GM19238 (cell line): Measurements from ENCODE around the gene GCNA.
"Not testable (repeated sequence)": the region's sequence is repeated elsewhere in the genome, so short reads cannot be mapped to it uniquely, and the experiment has no call there.

Experiments
- DNase-seq: peaks from one replicate; pipeline ENCODE4 v3.0.0; 2011; ENCODE audit warnings: low spot score; ENCODE audit not compliant: insufficient read length

Gene GCNA

DNA sequence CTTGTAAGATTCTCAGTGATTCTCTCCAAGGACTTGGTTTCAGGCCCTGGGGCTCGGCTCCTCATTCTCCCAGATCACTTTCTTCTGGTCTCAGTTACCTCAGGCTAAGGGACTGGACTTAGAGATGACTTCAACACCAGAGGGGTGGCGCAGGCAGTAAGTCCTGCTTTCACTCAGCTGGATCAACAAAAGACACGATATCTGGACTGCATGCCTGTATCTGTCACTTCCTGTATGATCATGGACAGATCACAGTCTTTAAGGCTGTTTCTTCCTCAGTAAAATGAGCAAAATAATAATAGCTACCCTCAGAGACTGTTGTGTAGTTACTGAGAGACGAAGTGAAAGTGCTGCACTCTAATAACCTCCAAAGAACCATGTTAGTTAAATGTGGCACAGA lies 59.6 kb downstream of the GCNA start:
- DNase-seq = no peak

DNA sequence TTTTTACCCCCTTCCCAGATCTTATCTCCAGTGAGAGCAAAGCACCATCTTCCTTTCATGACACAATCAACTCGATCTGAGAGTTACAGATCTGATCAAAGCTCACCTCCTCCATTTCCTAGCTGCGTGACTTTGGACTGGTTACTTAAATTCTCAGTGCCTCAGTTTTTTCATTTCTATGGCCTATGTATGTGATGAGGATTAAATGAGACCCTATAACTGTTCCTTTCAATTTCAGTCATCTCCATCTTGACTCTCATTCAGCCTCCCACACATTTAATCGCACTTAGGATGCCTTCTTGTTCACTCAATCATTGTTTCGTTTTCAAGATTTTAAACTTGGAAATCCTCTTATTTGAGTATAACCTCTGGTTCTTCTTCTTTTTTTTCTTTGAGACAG lies 60.2 kb downstream of the GCNA start:
- DNase-seq = no peak

GRCh38 chrX:71640002-71640401 lies 61.8 kb downstream of the GCNA start:
- no peak for DNase-seq

- not testable (repeated sequence) for DNase-seq
Observed at GRCh38 chrX:71644406-71644805, 66.2 kb downstream of the GCNA start.

- DNase-seq = no peak
Observed at GRCh38 chrX:71650333-71650969, 72.2 kb downstream of the GCNA start.

DNA sequence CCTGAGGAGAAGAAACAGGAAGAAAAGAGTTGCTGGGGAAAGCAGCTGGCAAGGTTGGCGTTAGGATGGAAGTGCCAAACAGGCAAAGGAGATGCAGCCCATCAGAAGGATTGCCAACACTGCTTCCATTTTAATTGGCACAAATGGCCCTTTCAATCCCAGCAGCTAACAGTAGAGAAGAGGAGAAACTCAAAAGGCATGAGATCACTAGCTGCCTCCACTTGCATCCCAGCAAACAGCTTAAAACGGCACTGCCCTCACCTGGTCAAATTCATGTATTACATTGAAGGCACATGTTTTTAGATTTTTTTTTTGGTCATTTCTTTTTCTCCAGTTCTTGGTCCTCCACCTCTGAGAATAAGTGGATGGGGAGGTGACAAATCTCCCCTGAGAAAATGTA lies 74.2 kb downstream of the GCNA start:
- DNase-seq = no peak

- no peak for DNase-seq
Observed at GRCh38 chrX:71653344-71653743, 75.1 kb downstream of the GCNA start.

- no peak for DNase-seq
Observed at GRCh38 chrX:71657267-71657666, 79.0 kb downstream of the GCNA start.

- no peak for DNase-seq
Observed at GRCh38 chrX:71659342-71659741, 81.1 kb downstream of the GCNA start.

- DNase-seq = no peak
Observed at GRCh38 chrX:71659959-71660358, 81.7 kb downstream of the GCNA start.

GRCh38 chrX:71660562-71661416 lies 82.6 kb downstream of the GCNA start:
- no peak for DNase-seq

DNA sequence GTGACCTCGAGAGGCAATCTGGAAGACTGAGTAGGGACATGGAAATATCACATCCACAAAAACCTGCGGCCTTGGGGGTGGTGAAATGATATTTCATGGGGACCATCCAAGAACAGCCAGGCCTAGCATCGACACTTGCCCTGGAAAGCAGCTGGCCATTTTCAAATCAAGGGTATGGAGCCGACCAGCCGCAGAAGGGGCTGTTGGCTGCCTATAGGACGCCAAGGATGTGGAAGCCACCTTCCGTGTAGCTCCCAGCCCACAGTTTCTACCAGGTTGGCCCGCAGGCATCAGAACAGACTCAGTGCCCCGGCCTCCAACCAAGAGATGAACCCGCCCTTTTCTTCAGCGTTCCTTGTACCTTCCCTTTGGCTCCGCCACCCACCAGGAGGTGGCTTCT lies 83.7 kb downstream of the GCNA start:
- DNase-seq = no peak

GRCh38 chrX:71662654-71663053 lies 84.4 kb downstream of the GCNA start:
- DNase-seq = not testable (repeated sequence)
